SK-N-SH (cell line): ENCODE results near the gene THSD7B.

Source experiments
- CHD2 ChIP-seq: fragments of 150-350 bp; IDR thresholded peaks from 2 replicates; pipeline ENCODE4 v1.6.1; 2018; ENCODE audit warnings: low read length; ENCODE audit not compliant: partially characterized antibody
- EZH2phosphoT487 ChIP-seq: fragments of 200-600 bp; sonication (generic); IDR thresholded peaks from 2 replicates; pipeline ENCODE4 v1.6.1; 2017; ENCODE audit warnings: low read depth, mixed run types, mild to moderate bottlenecking, antibody characterized with exemption, moderate library complexity, borderline replicate concordance
- MAX ChIP-seq: IDR thresholded peaks from 2 replicates; pipeline ENCODE4 v1.4.0; 2012; ENCODE audit warnings: low read depth
- TF ChIP-seq, protein P1 (sequence below): fragments of 200-600 bp; sonication (generic); IDR thresholded peaks from 2 replicates; pipeline ENCODE4 v1.6.1; 2017; ENCODE audit warnings: antibody characterized with exemption, mild to moderate bottlenecking, moderate library complexity

DNA sequence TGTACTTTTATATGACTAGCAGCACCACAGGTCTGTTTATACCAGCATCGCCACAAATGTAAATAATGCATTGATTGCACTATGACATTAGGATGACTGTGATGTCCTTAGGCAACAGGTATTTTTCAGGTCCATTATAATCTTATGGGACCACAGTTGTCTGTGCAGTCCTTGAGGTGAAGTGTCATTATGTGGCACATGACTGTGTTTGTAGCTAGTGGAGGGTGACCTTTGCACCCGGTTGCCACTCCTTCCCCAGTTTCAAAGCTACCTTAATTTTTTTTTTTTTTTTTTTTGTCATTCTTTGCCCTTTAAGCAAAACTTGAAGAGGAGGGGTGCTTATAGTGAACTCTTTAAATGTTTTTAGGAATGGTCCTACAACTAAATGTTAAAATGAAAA lies 386.4 kb downstream of the THSD7B start:
- TF ChIP-seq CHD2 (no peak), MAX (no peak), EZH2phosphoT487 (no peak)
- TF ChIP-seq, protein P1, sequence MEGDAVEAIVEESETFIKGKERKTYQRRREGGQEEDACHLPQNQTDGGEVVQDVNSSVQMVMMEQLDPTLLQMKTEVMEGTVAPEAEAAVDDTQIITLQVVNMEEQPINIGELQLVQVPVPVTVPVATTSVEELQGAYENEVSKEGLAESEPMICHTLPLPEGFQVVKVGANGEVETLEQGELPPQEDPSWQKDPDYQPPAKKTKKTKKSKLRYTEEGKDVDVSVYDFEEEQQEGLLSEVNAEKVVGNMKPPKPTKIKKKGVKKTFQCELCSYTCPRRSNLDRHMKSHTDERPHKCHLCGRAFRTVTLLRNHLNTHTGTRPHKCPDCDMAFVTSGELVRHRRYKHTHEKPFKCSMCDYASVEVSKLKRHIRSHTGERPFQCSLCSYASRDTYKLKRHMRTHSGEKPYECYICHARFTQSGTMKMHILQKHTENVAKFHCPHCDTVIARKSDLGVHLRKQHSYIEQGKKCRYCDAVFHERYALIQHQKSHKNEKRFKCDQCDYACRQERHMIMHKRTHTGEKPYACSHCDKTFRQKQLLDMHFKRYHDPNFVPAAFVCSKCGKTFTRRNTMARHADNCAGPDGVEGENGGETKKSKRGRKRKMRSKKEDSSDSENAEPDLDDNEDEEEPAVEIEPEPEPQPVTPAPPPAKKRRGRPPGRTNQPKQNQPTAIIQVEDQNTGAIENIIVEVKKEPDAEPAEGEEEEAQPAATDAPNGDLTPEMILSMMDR: no peak
